SK-N-SH treated with all-trans-retinoic acid at 6 μM for 48 hours (cell line): ENCODE data around the gene FIGNL2.

Source experiments
- ATAC-seq: fragments of 200-7000 bp; cut with Tn5 transposase; 3 replicates; pipeline ENCODE4 v1.9.1; 2020; ENCODE audit warnings: mild to moderate bottlenecking, moderate library complexity
- ARNTL ChIP-seq: fragments of 450-650 bp; formaldehyde crosslinking; IDR thresholded peaks from 2 replicates; pipeline ENCODE4 v1.5.0; 2020; ENCODE audit warnings: low read depth, mild to moderate bottlenecking, moderate library complexity, borderline replicate concordance
- BACH2 ChIP-seq: fragments of 250-450 bp; sonication (Bioruptor Pico); IDR thresholded peaks from 2 replicates; pipeline ENCODE4 v1.9.0; 2021; ENCODE audit warnings: mild to moderate bottlenecking, borderline replicate concordance
- CREB5 ChIP-seq: fragments of 250-450 bp; sonication (Bioruptor Pico); IDR thresholded peaks from 2 replicates; pipeline ENCODE4 v1.5.1; 2020; ENCODE audit warnings: low read depth, mild to moderate bottlenecking, moderate library complexity
- CSDC2 ChIP-seq: fragments of 250-450 bp; sonication (Bioruptor Pico); IDR thresholded peaks from 2 replicates; pipeline ENCODE4 v1.5.0; 2020; ENCODE audit warnings: mild to moderate bottlenecking, moderate library complexity
- CSRNP3 ChIP-seq: fragments of 250-450 bp; sonication (Bioruptor Pico); IDR thresholded peaks from 2 replicates; pipeline ENCODE4 v1.5.1; 2021; ENCODE audit warnings: mild to moderate bottlenecking, moderate library complexity
- ESRRG ChIP-seq: fragments of 250-450 bp; sonication (Bioruptor Pico); IDR thresholded peaks from 2 replicates; pipeline ENCODE4 v1.6.1; 2021; ENCODE audit warnings: mild to moderate bottlenecking
- GLIS3 ChIP-seq: fragments of 250-450 bp; sonication (Bioruptor Pico); IDR thresholded peaks from 2 replicates; pipeline ENCODE4 v1.5.0; 2020; ENCODE audit warnings: mild to moderate bottlenecking, moderate library complexity
- ISL1 ChIP-seq: fragments of 250-450 bp; sonication (Bioruptor Pico); IDR thresholded peaks from 2 replicates; pipeline ENCODE4 v2.1.2; 2022; ENCODE audit warnings: mild to moderate bottlenecking, moderate library complexity
- OSR1 ChIP-seq: fragments of 250-450 bp; sonication (Bioruptor Pico); IDR thresholded peaks from 2 replicates; pipeline ENCODE4 v1.8.0; 2022; ENCODE audit warnings: moderate library complexity, mild to moderate bottlenecking, inconsistent platforms
- PATZ1 ChIP-seq: fragments of 250-450 bp; sonication (Bioruptor Pico); IDR thresholded peaks from 2 replicates; pipeline ENCODE4 v1.8.0; 2020; ENCODE audit warnings: mild to moderate bottlenecking, moderate library complexity, borderline replicate concordance
- PPARA ChIP-seq: fragments of 250-450 bp; sonication (Bioruptor Pico); IDR thresholded peaks from 2 replicates; pipeline ENCODE4 v1.5.0; 2020; ENCODE audit warnings: mild to moderate bottlenecking, borderline replicate concordance
- RARB ChIP-seq: fragments of 250-450 bp; sonication (Bioruptor Pico); IDR thresholded peaks from 2 replicates; pipeline ENCODE4 v1.8.0; 2021; ENCODE audit warnings: mild to moderate bottlenecking, moderate library complexity
- SNAI2 ChIP-seq: fragments of 250-450 bp; sonication (Bioruptor Pico); IDR thresholded peaks from 2 replicates; pipeline ENCODE4 v1.5.0; 2020; ENCODE audit warnings: mild to moderate bottlenecking, moderate library complexity
- TCF4 ChIP-seq: fragments of 250-450 bp; sonication (Bioruptor Pico); IDR thresholded peaks from 2 replicates; pipeline ENCODE4 v1.8.0; 2021; ENCODE audit warnings: mild to moderate bottlenecking, moderate library complexity, borderline replicate concordance
- TOX ChIP-seq: fragments of 250-450 bp; sonication (Bioruptor Pico); IDR thresholded peaks from 2 replicates; pipeline ENCODE4 v1.8.0; 2021; ENCODE audit warnings: mild to moderate bottlenecking, moderate library complexity, borderline replicate concordance
- ZFP3 ChIP-seq: fragments of 250-450 bp; sonication (Bioruptor Pico); IDR thresholded peaks from 2 replicates; pipeline ENCODE4 v1.5.0; 2020; ENCODE audit warnings: mild to moderate bottlenecking, moderate library complexity
- ZFP30 ChIP-seq: fragments of 450-650 bp; formaldehyde crosslinking; IDR thresholded peaks from 2 replicates; pipeline ENCODE4 v1.5.0; 2022; ENCODE audit warnings: mild to moderate bottlenecking, moderate library complexity
- ZNF565 ChIP-seq: fragments of 450-650 bp; formaldehyde crosslinking; conservative IDR thresholded peaks from 2 replicates; pipeline ENCODE4 v1.5.0; 2020; ENCODE audit warnings: low read depth, mild to moderate bottlenecking, moderate library complexity
- ZNF70 ChIP-seq: fragments of 450-650 bp; formaldehyde crosslinking; IDR thresholded peaks from 2 replicates; pipeline ENCODE4 v1.5.0; 2020; ENCODE audit warnings: mild to moderate bottlenecking, moderate library complexity
- ZNF8 ChIP-seq: fragments of 450-650 bp; formaldehyde crosslinking; IDR thresholded peaks from 2 replicates; pipeline ENCODE4 v1.5.0; 2020; ENCODE audit warnings: mild to moderate bottlenecking, moderate library complexity

Gene FIGNL2

GRCh38 chr12:51827925-51828818 is 20.3 kb downstream of the FIGNL2 start (continued):
- TF ChIP-seq ZNF565 (CRISPR knock-in tag) (no peak), ARNTL (CRISPR knock-in tag) (no peak), PATZ1 (CRISPR knock-in tag) (no peak), SNAI2 (no peak), ZFP30 (no peak), ISL1 (no peak)

GRCh38 chr12:51826881-51827280 is 21.6 kb downstream of the FIGNL2 start:
- ATAC-seq: no peak
- TF ChIP-seq ZNF8 (CRISPR knock-in tag) (no peak), ARNTL (CRISPR knock-in tag) (no peak), TCF4 (CRISPR knock-in tag) (no peak), OSR1 (CRISPR knock-in tag) (no peak), ISL1 (no peak), BACH2 (CRISPR knock-in tag) (no peak), ZNF70 (CRISPR knock-in tag) (no peak), CREB5 (no peak), ZNF565 (CRISPR knock-in tag) (no peak), ESRRG (CRISPR knock-in tag) (no peak), PATZ1 (CRISPR knock-in tag) (no peak), RARB (CRISPR knock-in tag) (no peak)

- no peak for TF ChIP-seq OSR1 (CRISPR knock-in tag)
- no peak for TF ChIP-seq CREB5
- no peak for TF ChIP-seq RARB (CRISPR knock-in tag)
- TF ChIP-seq ESRRG (CRISPR knock-in tag): no peak
- TF ChIP-seq ZFP30: no peak
- TF ChIP-seq ZFP3: no peak
- no peak for TF ChIP-seq PATZ1 (CRISPR knock-in tag)
- no peak for TF ChIP-seq ZNF565 (CRISPR knock-in tag)
- TF ChIP-seq ISL1: no peak
- no peak for TF ChIP-seq TOX
- TF ChIP-seq CSDC2 (CRISPR knock-in tag): no peak
- no peak for TF ChIP-seq TCF4 (CRISPR knock-in tag)
- no peak for TF ChIP-seq CSRNP3 (CRISPR knock-in tag)
- TF ChIP-seq ZNF70 (CRISPR knock-in tag): no peak
- no peak for TF ChIP-seq GLIS3 (CRISPR knock-in tag)
- no peak for TF ChIP-seq PPARA (CRISPR knock-in tag)
- TF ChIP-seq SNAI2: no peak
- no peak for TF ChIP-seq ARNTL (CRISPR knock-in tag)
- no peak for ATAC-seq
Measured at GRCh38 chr12:51825216-51825615, 23.3 kb downstream of the FIGNL2 start.
